Naive thymus-derived CD4-positive, alpha-beta T cell (primary cell): ENCODE data around the gene NOP9. TPM values are rescaled to one million over a fixed set of nuclear protein-coding genes. Genes with fewer than 3 reads are reported as not detected.

ENCODE experiments used
- ATAC-seq: fragments of 150-1000 bp; cut with Tn5 transposase; 2 replicates; pipeline ENCODE4 v1.10.0; 2021; ENCODE audit warnings: mild to moderate bottlenecking, moderate library complexity
- CTCF ChIA-PET: fragments of 350-600 bp; sonication (Branson Sonifier 250); formaldehyde crosslinking; loops from one replicate; lab custom pipeline; 2021; ENCODE audit warnings: antibody characterized with exemption; lab: Charles Lee
- POLR2A ChIA-PET: fragments of 350-600 bp; sonication (Branson Sonifier 250); formaldehyde crosslinking; loops from one replicate; lab custom pipeline; 2021; ENCODE audit warnings: antibody characterized with exemption, inconsistent platforms; lab: Charles Lee
- DNase-seq, 9 donors: peaks; one replicate each; pipeline versions ENCODE4 v3.0.0 to v3.0.0-alpha.2; 2020 to 2022; ENCODE audit warnings: mixed read lengths in 1 of 9
- H3K27ac ChIP-seq: one replicate; pipeline ENCODE4 v1.7.0; 2013; ENCODE audit warnings: mild to moderate bottlenecking, low read depth, low read length, moderate library complexity
- H3K27me3 ChIP-seq, 2 donors: one replicate each; pipeline ENCODE4 v1.7.0; 2013; ENCODE audit warnings: low read length in 2 of 2, mild to moderate bottlenecking in 2 of 2, moderate library complexity in 2 of 2; ENCODE audit not compliant: control insufficient read depth in 2 of 2, insufficient read depth in 2 of 2
- H3K36me3 ChIP-seq, 3 experiments: 1 replicate in 2 of 3; 2 replicates in 1 of 3; pipeline ENCODE4 v1.7.0; 2013; ENCODE audit warnings: low read length in 3 of 3, mild to moderate bottlenecking in 3 of 3, moderate library complexity in 1 of 3; ENCODE audit not compliant: insufficient read depth in 3 of 3, control insufficient read depth in 2 of 3
- H3K4me1 ChIP-seq, 2 donors: one replicate each; pipeline ENCODE4 v1.7.0; 2013; ENCODE audit warnings: low read length in 2 of 2, mild to moderate bottlenecking in 2 of 2, moderate library complexity in 1 of 2; ENCODE audit not compliant: control insufficient read depth in 2 of 2, insufficient read depth in 2 of 2
- H3K4me3 ChIP-seq: 2 replicates; pipeline ENCODE4 v1.7.0; 2013; ENCODE audit warnings: mild to moderate bottlenecking, low read length
- H3K9me3 ChIP-seq, 3 experiments: 1 replicate in 2 of 3; 2 replicates in 1 of 3; pipeline ENCODE4 v1.7.0; 2013; ENCODE audit warnings: low read length in 3 of 3; ENCODE audit not compliant: control insufficient read depth in 2 of 3
- H3K27ac Mint-ChIP-seq, 9 donors: one replicate each; pipeline ENCODE4 v1.8.0; 2020 to 2022; ENCODE audit warnings: mixed read lengths in 9 of 9, mild to moderate bottlenecking in 8 of 9, moderate library complexity in 5 of 9, inconsistent platforms in 2 of 9
- H3K27me3 Mint-ChIP-seq, 5 donors: one replicate each; pipeline ENCODE4 v1.8.0; 2021 to 2022; ENCODE audit warnings: mixed read lengths in 5 of 5, mild to moderate bottlenecking in 1 of 5
- H3K36me3 Mint-ChIP-seq, 5 donors: one replicate each; pipeline ENCODE4 v1.8.0; 2020 to 2022; ENCODE audit warnings: mixed read lengths in 5 of 5, mild to moderate bottlenecking in 3 of 5, inconsistent platforms in 1 of 5
- H3K4me1 Mint-ChIP-seq, 7 donors: one replicate each; pipeline ENCODE4 v1.8.0; 2020 to 2022; ENCODE audit warnings: mixed read lengths in 7 of 7, mild to moderate bottlenecking in 3 of 7, inconsistent platforms in 1 of 7
- H3K4me3 Mint-ChIP-seq, 10 donors: one replicate each; pipeline ENCODE4 v1.8.0; 2020 to 2022; ENCODE audit warnings: mild to moderate bottlenecking in 10 of 10, mixed read lengths in 10 of 10, moderate library complexity in 6 of 10, inconsistent platforms in 2 of 10
- H3K9me3 Mint-ChIP-seq, 11 donors: one replicate each; pipeline ENCODE4 v1.8.0; 2020 to 2022; ENCODE audit warnings: mixed read lengths in 11 of 11, mild to moderate bottlenecking in 4 of 11, inconsistent platforms in 1 of 11, moderate library complexity in 1 of 11
- intact Hi-C, 2 donors: fragments of 100-400 bp; cut with micrococcal nuclease; formaldehyde crosslinking; loops; one replicate each; pipeline ENCODE4 v1.15.1; 2023
- polyA plus RNA-seq, 2 donors: library from polyadenylated mRNA; unstranded; fragments of 300-500 nt; fragmentation: Illumina TruSeq; gene quantifications; one replicate each; pipeline ENCODE4 v1.2.3, GENCODE V29; 2021
- total RNA-seq, 6 experiments: library from RNA in 5 of 6; stranded (reverse) in 5 of 6; gene quantifications; 1 replicate in 5 of 6; 2 replicates in 1 of 6; pipeline ENCODE4 v1.2.3 and lab custom pipeline; 2021 to 2026

The NOP9 gene
- total and polyA plus RNA-seq, 7 experiments from 2014 or later = 1.7 to 39.5 (median 23.9) TPM

DNA sequence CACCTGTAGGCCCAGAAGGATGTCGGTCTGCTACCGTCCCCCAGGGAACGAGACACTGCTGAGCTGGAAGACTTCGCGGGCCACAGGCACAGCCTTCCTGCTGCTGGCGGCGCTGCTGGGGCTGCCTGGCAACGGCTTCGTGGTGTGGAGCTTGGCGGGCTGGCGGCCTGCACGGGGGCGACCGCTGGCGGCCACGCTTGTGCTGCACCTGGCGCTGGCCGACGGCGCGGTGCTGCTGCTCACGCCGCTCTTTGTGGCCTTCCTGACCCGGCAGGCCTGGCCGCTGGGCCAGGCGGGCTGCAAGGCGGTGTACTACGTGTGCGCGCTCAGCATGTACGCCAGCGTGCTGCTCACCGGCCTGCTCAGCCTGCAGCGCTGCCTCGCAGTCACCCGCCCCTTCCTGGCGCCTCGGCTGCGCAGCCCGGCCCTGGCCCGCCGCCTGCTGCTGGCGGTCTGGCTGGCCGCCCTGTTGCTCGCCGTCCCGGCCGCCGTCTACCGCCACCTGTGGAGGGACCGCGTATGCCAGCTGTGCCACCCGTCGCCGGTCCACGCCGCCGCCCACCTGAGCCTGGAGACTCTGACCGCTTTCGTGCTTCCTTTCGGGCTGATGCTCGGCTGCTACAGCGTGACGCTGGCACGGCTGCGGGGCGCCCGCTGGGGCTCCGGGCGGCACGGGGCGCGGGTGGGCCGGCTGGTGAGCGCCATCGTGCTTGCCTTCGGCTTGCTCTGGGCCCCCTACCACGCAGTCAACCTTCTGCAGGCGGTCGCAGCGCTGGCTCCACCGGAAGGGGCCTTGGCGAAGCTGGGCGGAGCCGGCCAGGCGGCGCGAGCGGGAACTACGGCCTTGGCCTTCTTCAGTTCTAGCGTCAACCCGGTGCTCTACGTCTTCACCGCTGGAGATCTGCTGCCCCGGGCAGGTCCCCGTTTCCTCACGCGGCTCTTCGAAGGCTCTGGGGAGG is 11.3 kb downstream of the NOP9 start, which contains the start of gene LTB4R:
Gene LTB4R, plus strand, starts transcription at position 857 of the 959 bp plus-strand sequence. CDS start 4,150 bp downstream, outside the sequence.
- no peaks in the 10 kb centered on the region for H3K9me3 Mint-ChIP-seq
- ChIA-PET CTCF (interaction anchor here (0.6 to 5.8 kb wide), 9 partner anchors 12 to 120 kb away, joined by 3 to 47 read pairs (median 5); partner anchors contain the start of genes DHRS1, KHNYN, NOP9 and RABGGTA), POLR2A (interaction anchor here (0.8 to 8.8 kb wide), 17 partner anchors 11 to 196 kb away, joined by 3 to 79 read pairs (median 5); partner anchors contain the start of genes ADCY4, CBLN3, CHMP4A and DCAF11)
- peak within 1 kb of the TSS; percentile 86 to 95 (median 89) for H3K27ac Mint-ChIP-seq
- H3K27me3 ChIP-seq = no peaks in the 10 kb centered on the region
- peaks cover 5 to 19% (median 9%) of the 10 kb centered on the region in 3 experiments for H3K36me3 ChIP-seq
- H3K27me3 Mint-ChIP-seq = no peaks in the 10 kb centered on the region
- peak within 1 kb of the TSS; percentile 77 to 91 (median 85) for H3K4me3 Mint-ChIP-seq
- peaks cover 60 to 65% of the 10 kb centered on the region in 2 donors for H3K4me1 ChIP-seq
- intact Hi-C loops = loop anchor here (1.0 to 5.0 kb wide), 5 partner anchors 21 to 120 kb away; partner anchors contain the start of genes RABGGTA (in 2 of the 2) and MDP1 (in 1 of the 2)
- peaks cover 58 to 79% (median 72%) of the 10 kb centered on the region in 7 donors for H3K4me1 Mint-ChIP-seq
- peak; percentile 61 to 79 (median 73) for DNase-seq
- peak within 1 kb of the TSS; percentile 76 for H3K27ac ChIP-seq
- H3K9me3 ChIP-seq = no peaks in the 10 kb centered on the region
- H3K4me3 ChIP-seq = peak within 1 kb of the TSS; percentile 50
- peaks cover 4 to 34% (median 7%) of the 10 kb centered on the region in 5 donors for H3K36me3 Mint-ChIP-seq
- ATAC-seq = peak; percentile 85

DNA sequence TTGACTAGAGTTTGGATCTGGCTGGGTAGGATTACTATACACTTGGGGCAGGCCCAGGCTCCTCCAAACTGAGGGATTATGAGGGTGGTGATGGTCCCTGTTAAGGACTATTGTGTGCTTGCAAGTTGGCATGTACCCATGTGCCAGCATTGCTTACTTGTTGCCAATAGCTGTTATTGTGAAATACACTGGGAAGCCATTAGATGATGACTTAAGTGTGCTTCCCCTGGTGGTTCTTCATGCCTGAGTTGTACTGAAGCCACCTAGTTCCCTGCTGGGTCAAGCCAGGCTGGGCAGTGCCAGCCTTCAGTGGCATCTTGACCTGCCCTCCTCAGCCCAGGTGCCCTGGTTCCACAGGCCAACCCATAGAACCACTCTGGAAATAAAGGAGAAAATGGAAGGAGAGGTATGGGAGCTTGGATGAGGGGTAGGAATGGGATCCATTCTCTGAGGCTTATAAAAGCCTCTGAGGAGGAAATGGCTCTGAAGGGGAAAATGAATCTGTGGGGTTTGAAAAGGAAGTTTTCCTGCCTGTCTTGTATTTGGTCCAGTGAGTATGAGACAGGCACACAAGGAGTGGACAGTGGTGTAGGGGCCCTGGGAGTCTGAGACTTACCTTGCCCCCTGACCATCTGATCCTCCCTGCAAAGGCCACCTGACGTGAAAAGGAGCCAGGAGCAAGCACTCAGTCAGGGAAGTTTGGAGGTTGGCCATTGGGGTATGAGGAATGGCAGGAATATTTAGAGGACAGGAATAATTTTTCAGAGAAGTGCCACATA is 12.4 kb downstream of the NOP9 start:
- peak overlapping the region; percentile 84 to 93 (median 88) for H3K27ac Mint-ChIP-seq
- H3K4me3 Mint-ChIP-seq = peak overlapping the region; percentile 77 to 91 (median 85)
- H3K4me1 Mint-ChIP-seq = peaks cover 58 to 80% (median 73%) of the 10 kb centered on the region in 7 donors
- peaks cover 0 to 8% (median 0%) of the 10 kb centered on the region in 3 experiments for H3K36me3 ChIP-seq
- CTCF ChIA-PET = interaction anchor here (0.8 to 5.7 kb wide), 5 partner anchors 17 to 305 kb away, joined by 3 to 47 read pairs (median 7); partner anchors contain the start of genes KHNYN and TINF2
- peaks cover 0 to 32% (median 4%) of the 10 kb centered on the region in 5 donors for H3K36me3 Mint-ChIP-seq
- H3K4me3 ChIP-seq = peak overlapping the region; percentile 50
- no peaks in the 10 kb centered on the region for H3K27me3 ChIP-seq
- DNase-seq (peak in 3 of 9 donors; percentile 25 to 41 (median 33)), ATAC-seq (peak; percentile 19)
- intact Hi-C loops = loop anchor here (1.0 to 5.0 kb wide), 4 partner anchors 20 to 119 kb away; partner anchors contain the start of gene RABGGTA (in 1 of the 2)
- H3K4me1 ChIP-seq = peaks cover 60 to 65% of the 10 kb centered on the region in 2 donors
- peak overlapping the region; percentile 76 for H3K27ac ChIP-seq
- H3K27me3 Mint-ChIP-seq = no peaks in the 10 kb centered on the region
- POLR2A ChIA-PET = interaction anchor here (0.8 to 8.8 kb wide), 11 partner anchors 12 to 197 kb away, joined by 3 to 79 read pairs (median 14); partner anchors contain the start of genes ADCY4, CBLN3, CHMP4A and DCAF11
- no peaks in the 10 kb centered on the region for H3K9me3 Mint-ChIP-seq
- H3K9me3 ChIP-seq = no peaks in the 10 kb centered on the region

DNA sequence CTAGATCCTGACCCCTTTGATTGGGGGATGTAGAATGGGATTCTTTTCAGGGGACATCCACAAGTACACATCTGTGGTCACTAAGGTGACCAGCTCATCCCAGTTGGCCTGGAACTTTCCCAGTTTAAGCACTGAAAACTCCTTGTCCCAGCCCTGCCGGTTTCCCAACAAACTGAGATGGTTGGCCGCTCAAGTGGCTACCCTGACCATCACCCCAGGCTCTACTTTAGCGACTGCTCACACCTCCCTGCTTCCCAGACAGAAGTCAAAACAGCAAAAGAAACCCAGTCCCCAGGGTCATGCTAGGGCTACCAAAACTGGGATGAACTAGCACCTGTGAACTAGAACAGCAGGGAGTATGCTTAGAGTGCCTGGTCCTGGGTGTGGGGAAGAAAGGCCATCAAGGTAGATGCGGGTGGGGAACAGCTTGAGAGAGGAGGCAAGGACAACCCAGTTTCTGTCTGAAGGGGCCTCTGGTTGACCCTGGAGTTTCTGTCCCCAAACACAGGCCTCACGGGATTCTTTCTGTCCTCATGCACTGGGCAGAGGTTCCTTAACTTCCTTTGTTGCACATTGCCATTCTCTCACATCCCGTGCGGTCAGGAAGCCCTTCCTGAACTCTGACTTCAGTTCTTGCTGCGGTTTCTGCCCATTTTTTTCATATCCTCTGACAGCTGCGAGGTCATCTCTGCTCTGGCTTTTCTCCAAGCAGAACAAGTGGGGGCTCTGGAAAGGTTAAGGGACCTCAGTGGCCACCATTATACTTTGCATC is 13.3 kb downstream of the NOP9 start:
- no peaks in the 10 kb centered on the region for H3K27me3 Mint-ChIP-seq
- ChIA-PET POLR2A (interaction anchor here (0.8 to 8.8 kb wide), 8 partner anchors 13 to 118 kb away, joined by 3 to 79 read pairs (median 23); partner anchors contain the start of genes ADCY4, CBLN3, CHMP4A and DHRS1), CTCF (interaction anchor here (0.8 to 5.3 kb wide), 7 partner anchors 7 to 106 kb away, joined by 3 to 34 read pairs (median 3); partner anchors contain the start of gene MDP1)
- H3K36me3 Mint-ChIP-seq = peaks cover 0 to 36% (median 3%) of the 10 kb centered on the region in 5 donors
- peak; percentile 16 for ATAC-seq
- peak overlapping the region; percentile 81 to 96 (median 88) for H3K27ac Mint-ChIP-seq
- Histone ChIP-seq H3K4me3 (peak overlapping the region; percentile 43), H3K4me1 (peaks cover 58 to 63% of the 10 kb centered on the region in 2 donors), H3K9me3 (no peaks in the 10 kb centered on the region), H3K27ac (peak overlapping the region; percentile 76), H3K27me3 (no peaks in the 10 kb centered on the region), H3K36me3 (no peaks in the 10 kb centered on the region)
- no peaks in the 10 kb centered on the region for H3K9me3 Mint-ChIP-seq
- H3K4me3 Mint-ChIP-seq = peak overlapping the region; percentile 77 to 91 (median 85)
- peaks cover 63 to 79% (median 69%) of the 10 kb centered on the region in 7 donors for H3K4me1 Mint-ChIP-seq
- peak in 3 of 9 donors; percentile 37 to 49 (median 44) for DNase-seq
- intact Hi-C loops = loop anchor here in 1 of 2 donors (1.0 to 5.0 kb wide), 4 partner anchors 20 to 360 kb away; partner anchors contain the start of genes DHRS4 and RABGGTA

DNA sequence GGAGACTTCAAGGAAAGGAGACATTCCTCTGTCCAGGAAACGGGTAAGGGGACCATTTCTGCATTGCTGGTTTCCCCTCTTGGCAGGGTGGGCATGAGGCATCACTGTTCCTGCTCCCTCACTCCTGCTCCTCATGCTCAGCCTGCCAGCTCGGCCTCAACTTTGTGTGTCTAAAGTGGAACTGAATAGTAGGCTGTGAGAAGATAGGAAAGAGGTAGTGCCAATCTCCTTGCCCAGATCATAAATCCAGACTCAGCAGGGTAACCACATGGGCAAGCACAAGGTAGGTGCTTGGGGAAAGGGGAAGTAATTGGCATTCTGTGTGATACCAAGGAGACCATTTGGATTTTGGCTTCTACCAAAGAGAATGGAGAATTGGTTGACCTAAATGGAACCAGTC is 14.3 kb downstream of the NOP9 start:
- H3K4me1 Mint-ChIP-seq = peaks cover 55 to 71% (median 62%) of the 10 kb centered on the region in 7 donors
- intact Hi-C loops = loop anchor here in 1 of 2 donors (1.0 to 5.0 kb wide), 4 partner anchors 19 to 361 kb away; partner anchors contain the start of genes DHRS4 and RABGGTA

More for the DNA sequence above, 14.3 kb downstream of the NOP9 start:
- H3K4me1 ChIP-seq = peaks cover 53 to 55% of the 10 kb centered on the region in 2 donors
- Mint-ChIP-seq H3K27ac (peak overlapping the region; percentile 31 to 92 (median 88)), H3K9me3 (no peaks in the 10 kb centered on the region), H3K4me3 (peak overlapping the region; percentile 63 to 91 (median 82)), H3K36me3 (peaks cover 0 to 33% (median 0%) of the 10 kb centered on the region in 5 donors), H3K27me3 (no peaks in the 10 kb centered on the region)
- no peak overlapping the region for H3K4me3 ChIP-seq
- ATAC-seq (no peak), DNase-seq (no peak)
- ChIA-PET POLR2A (interaction anchor here (0.6 to 8.8 kb wide), 7 partner anchors 10 to 166 kb away, joined by 3 to 79 read pairs (median 19); partner anchors contain the start of genes ADCY4, CBLN3, DHRS1 and KHNYN), CTCF (interaction anchor here (0.8 to 1.5 kb wide), 3 partner anchors 8 to 18 kb away, joined by 3 to 5 read pairs (median 5); no protein-coding TSS in a partner anchor)
- H3K27ac ChIP-seq = no peak overlapping the region
- no peaks in the 10 kb centered on the region for H3K36me3 ChIP-seq
- H3K9me3 ChIP-seq = no peaks in the 10 kb centered on the region
- no peaks in the 10 kb centered on the region for H3K27me3 ChIP-seq
